NCI-H446 treated with DMSO at 0.1 percent for 48 hours (cell line): Measurements from ENCODE around the gene SORCS2.

ENCODE experiments used
- DNase-seq: peaks from one replicate; lab custom pipeline; 2025; lab: John Stamatoyannopoulos, UW

The SORCS2 gene

GRCh38 chr4:7393601-7394575 lies 201.6 kb downstream of the SORCS2 start:
- no peak for DNase-seq

GRCh38 chr4:7394681-7395451 lies 202.5 kb downstream of the SORCS2 start:
- DNase-seq, result no peak

- no peak for DNase-seq
These were observed 203.3 kb downstream of the SORCS2 start for GRCh38 chr4:7395645-7396044.

GRCh38 chr4:7396186-7396910 lies 204.0 kb downstream of the SORCS2 start:
- DNase-seq, result no peak

GRCh38 chr4:7397206-7398103 lies 205.1 kb downstream of the SORCS2 start:
- DNase-seq, result no peak

- no peak for DNase-seq
These were observed 205.7 kb downstream of the SORCS2 start for GRCh38 chr4:7398104-7398423.

- no peak for DNase-seq
These were observed 206.6 kb downstream of the SORCS2 start for GRCh38 chr4:7398788-7399439.

- no peak for DNase-seq
These were observed 207.3 kb downstream of the SORCS2 start for GRCh38 chr4:7399440-7400234.

- no peak for DNase-seq
These were observed 208.4 kb downstream of the SORCS2 start for GRCh38 chr4:7400671-7401298.

- no peak for DNase-seq
These were observed 210.2 kb downstream of the SORCS2 start for GRCh38 chr4:7402526-7402925.

GRCh38 chr4:7403001-7403400 lies 210.7 kb downstream of the SORCS2 start:
- no peak for DNase-seq

GRCh38 chr4:7408166-7408565 lies 215.8 kb downstream of the SORCS2 start:
- DNase-seq, result no peak

- no peak for DNase-seq
These were observed 218.1 kb downstream of the SORCS2 start for GRCh38 chr4:7410446-7410845.

GRCh38 chr4:7411491-7411890 lies 219.2 kb downstream of the SORCS2 start:
- DNase-seq, result no peak

GRCh38 chr4:7411896-7412553 lies 219.7 kb downstream of the SORCS2 start:
- DNase-seq, result no peak

GRCh38 chr4:7412554-7412912 lies 220.2 kb downstream of the SORCS2 start:
- no peak for DNase-seq

GRCh38 chr4:7414046-7414445 lies 221.7 kb downstream of the SORCS2 start:
- no peak for DNase-seq

GRCh38 chr4:7414736-7415510 lies 222.6 kb downstream of the SORCS2 start:
- DNase-seq, result no peak
